Keratinocyte (primary cell): ENCODE data around the gene IL5RA. TPM values are rescaled to one million over a fixed set of nuclear protein-coding genes. Genes with fewer than 3 reads are reported as not detected.

Experiments used
- DNase-seq: peaks from one replicate; pipeline ENCODE4 v3.0.0-alpha.2; 2011; ENCODE audit warnings: low read depth, missing footprints, low spot score
- FAIRE-seq: peaks from 2 replicates; lab custom pipeline; 2011; peaks lifted over from hg19 to GRCh38; lab: Jason Lieb, UNC
- H2AFZ ChIP-seq: 2 replicates; pipeline ENCODE4 v1.6.0; 2012; ENCODE audit warnings: low read length, control low read depth, inconsistent platforms; ENCODE audit not compliant: control insufficient read depth
- H3K27ac ChIP-seq: 2 replicates; pipeline ENCODE4 v1.5.1; 2011; ENCODE audit warnings: low read length; ENCODE audit not compliant: control insufficient read depth, insufficient read depth
- H3K27me3 ChIP-seq: 3 replicates; pipeline ENCODE4 v1.6.0; 2011; ENCODE audit warnings: low read length; ENCODE audit not compliant: control insufficient read depth, insufficient read depth; ENCODE audit errors: extremely low read depth
- H3K36me3 ChIP-seq, 2 experiments: 2 replicates in 1 of 2; 3 replicates in 1 of 2; pipeline ENCODE4 v1.5.1; 2011; ENCODE audit warnings: low read length in 2 of 2, mild to moderate bottlenecking in 1 of 2; ENCODE audit not compliant: control insufficient read depth in 2 of 2, insufficient read depth in 2 of 2; ENCODE audit errors: extremely low read depth in 1 of 2
- H3K4me1 ChIP-seq: 3 replicates; pipeline ENCODE4 v1.5.1; 2011; ENCODE audit warnings: low read length; ENCODE audit not compliant: control insufficient read depth, insufficient read depth; ENCODE audit errors: extremely low read depth
- H3K4me2 ChIP-seq: 3 replicates; pipeline ENCODE4 v1.6.0; 2011; ENCODE audit warnings: low read depth, low read length; ENCODE audit not compliant: control insufficient read depth, insufficient read depth; ENCODE audit errors: extremely low read depth
- H3K4me3 ChIP-seq, 3 experiments: fragments of 200-600 bp in 1 of 3; sonication (generic) in 1 of 3; 2 replicates in 2 of 3; 3 replicates in 1 of 3; pipeline ENCODE4 v1.5.1; 2011 to 2016; ENCODE audit warnings: low read length in 3 of 3, mild to moderate bottlenecking in 3 of 3, control low read depth in 2 of 3, inconsistent platforms in 1 of 3, low read depth in 1 of 3, mixed read lengths in 1 of 3, mixed run types in 1 of 3, moderate library complexity in 1 of 3; ENCODE audit not compliant: control insufficient read depth in 2 of 3, insufficient read depth in 2 of 3; ENCODE audit errors: extremely low read depth in 1 of 3
- H3K79me2 ChIP-seq: 2 replicates; pipeline ENCODE4 v1.6.0; 2012; ENCODE audit warnings: low read length; ENCODE audit not compliant: control insufficient read depth, insufficient read depth
- H3K9ac ChIP-seq: 3 replicates; pipeline ENCODE4 v1.6.0; 2011; ENCODE audit warnings: low read length; ENCODE audit not compliant: control insufficient read depth, insufficient read depth; ENCODE audit errors: extremely low read depth
- H3K9me1 ChIP-seq: 3 replicates; pipeline ENCODE4 v1.6.0; 2011; ENCODE audit warnings: low read length; ENCODE audit not compliant: control insufficient read depth, insufficient read depth; ENCODE audit errors: extremely low read depth
- H3K9me3 ChIP-seq: 2 replicates; pipeline ENCODE4 v1.5.1; 2012; ENCODE audit warnings: low read depth, low read length; ENCODE audit not compliant: control insufficient read depth
- H4K20me1 ChIP-seq: 3 replicates; pipeline ENCODE4 v1.6.0; 2011; ENCODE audit warnings: low read length; ENCODE audit not compliant: control insufficient read depth, insufficient read depth; ENCODE audit errors: extremely low read depth
- EZH2 ChIP-seq: IDR thresholded peaks from one replicate; pipeline ENCODE4 v1.6.1; 2012; ENCODE audit warnings: inconsistent platforms, mild to moderate bottlenecking, low read length, moderate library complexity
- dilution Hi-C: fragments of 300-500 bp; cut with MboI; formaldehyde crosslinking; loops from one replicate; pipeline ENCODE4 v1.7.0; 2020; ENCODE audit warnings: low sequenced_read_pairs; ENCODE audit not compliant: extremely low pct_ligation_motif_present
- polyA plus RNA-seq, 5 experiments: library from polyadenylated mRNA; depleted of rRNA in 3 of 5; stranded (reverse) in 3 of 5; stranded (forward) in 1 of 5; unstranded in 1 of 5; fragments of >200 nt; gene quantifications; 1 replicate in 1 of 5; 2 replicates in 3 of 5; 3 replicates in 1 of 5; pipeline versions ENCODE4 v1.2.1 to v1.2.3, GENCODE V29; 2011 to 2012; ENCODE audit warnings: missing spikeins in 2 of 5, low read depth in 1 of 5, low replicate concordance in 1 of 5
- TF ChIP-seq, protein P1 (sequence below), 3 experiments: IDR thresholded peaks in 1 of 3; conservative IDR thresholded peaks in 1 of 3; optimal IDR thresholded peaks in 1 of 3; 2 replicates in 2 of 3; 3 replicates in 1 of 3; pipeline versions ENCODE3 to v1.5.1; 2011; ENCODE audit warnings: low read length in 3 of 3, mild to moderate bottlenecking in 3 of 3, moderate library complexity in 2 of 3, control low read depth in 1 of 3, inconsistent platforms in 1 of 3; ENCODE audit not compliant: insufficient read depth in 2 of 3; ENCODE audit errors: extremely low read depth in 1 of 3

The IL5RA gene
- polyA plus RNA-seq, 1 donor (not counting 4 experiments of a cell fraction or from before 2014, with no cell fraction given): not detected

DNA sequence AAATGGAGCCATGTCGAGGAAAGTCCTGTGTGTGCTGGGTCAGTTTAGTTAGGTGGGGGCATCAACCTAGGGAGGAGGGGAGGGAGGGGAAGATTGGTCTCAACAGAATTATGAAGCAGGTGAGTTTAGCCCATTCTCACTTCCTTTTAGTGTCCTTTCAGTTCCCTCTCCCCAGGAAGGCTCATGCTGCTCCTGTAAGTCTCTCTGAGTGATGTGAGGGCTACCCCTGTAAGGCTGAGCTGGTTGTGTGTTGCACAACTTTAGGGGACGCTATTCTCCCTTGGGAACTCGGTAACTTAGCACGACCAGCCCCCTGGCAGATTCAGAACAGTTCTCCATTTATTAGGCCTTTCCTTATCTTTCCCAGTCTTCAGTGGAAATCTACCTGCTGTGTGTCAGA lies 21.2 kb downstream of the IL5RA start:
- H3K4me3 ChIP-seq: no peak overlapping the region
- H3K27ac ChIP-seq: no peak overlapping the region
- H3K9ac ChIP-seq: no peak overlapping the region
- FAIRE-seq: no peak
- no peaks in the 10 kb centered on the region for H3K9me3 ChIP-seq
- no peak for DNase-seq
- H3K79me2 ChIP-seq: no peaks in the 10 kb centered on the region
- H3K4me2 ChIP-seq: no peak overlapping the region
- no peaks in the 10 kb centered on the region for H3K4me1 ChIP-seq
- no peaks in the 10 kb centered on the region for H3K36me3 ChIP-seq
- no peaks in the 10 kb centered on the region for H3K27me3 ChIP-seq
- H3K9me1 ChIP-seq: no peaks in the 10 kb centered on the region
- dilution Hi-C loops: no loop called here
- no peaks in the 10 kb centered on the region for H4K20me1 ChIP-seq
- no peak overlapping the region for H2AFZ ChIP-seq
- TF ChIP-seq, protein P1, sequence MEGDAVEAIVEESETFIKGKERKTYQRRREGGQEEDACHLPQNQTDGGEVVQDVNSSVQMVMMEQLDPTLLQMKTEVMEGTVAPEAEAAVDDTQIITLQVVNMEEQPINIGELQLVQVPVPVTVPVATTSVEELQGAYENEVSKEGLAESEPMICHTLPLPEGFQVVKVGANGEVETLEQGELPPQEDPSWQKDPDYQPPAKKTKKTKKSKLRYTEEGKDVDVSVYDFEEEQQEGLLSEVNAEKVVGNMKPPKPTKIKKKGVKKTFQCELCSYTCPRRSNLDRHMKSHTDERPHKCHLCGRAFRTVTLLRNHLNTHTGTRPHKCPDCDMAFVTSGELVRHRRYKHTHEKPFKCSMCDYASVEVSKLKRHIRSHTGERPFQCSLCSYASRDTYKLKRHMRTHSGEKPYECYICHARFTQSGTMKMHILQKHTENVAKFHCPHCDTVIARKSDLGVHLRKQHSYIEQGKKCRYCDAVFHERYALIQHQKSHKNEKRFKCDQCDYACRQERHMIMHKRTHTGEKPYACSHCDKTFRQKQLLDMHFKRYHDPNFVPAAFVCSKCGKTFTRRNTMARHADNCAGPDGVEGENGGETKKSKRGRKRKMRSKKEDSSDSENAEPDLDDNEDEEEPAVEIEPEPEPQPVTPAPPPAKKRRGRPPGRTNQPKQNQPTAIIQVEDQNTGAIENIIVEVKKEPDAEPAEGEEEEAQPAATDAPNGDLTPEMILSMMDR (optimal IDR thresholded peaks at IDR 0.05 in 1 of 3, IDR thresholded peaks at IDR 0.05 in 1 of 3, conservative IDR thresholded peaks at IDR 0.05 in 1 of 3; ENCODE audit: extremely low read depth in 1 of 3, insufficient read depth in 2 of 3, low read length in 3 of 3): no peak
- no peak for TF ChIP-seq EZH2

DNA sequence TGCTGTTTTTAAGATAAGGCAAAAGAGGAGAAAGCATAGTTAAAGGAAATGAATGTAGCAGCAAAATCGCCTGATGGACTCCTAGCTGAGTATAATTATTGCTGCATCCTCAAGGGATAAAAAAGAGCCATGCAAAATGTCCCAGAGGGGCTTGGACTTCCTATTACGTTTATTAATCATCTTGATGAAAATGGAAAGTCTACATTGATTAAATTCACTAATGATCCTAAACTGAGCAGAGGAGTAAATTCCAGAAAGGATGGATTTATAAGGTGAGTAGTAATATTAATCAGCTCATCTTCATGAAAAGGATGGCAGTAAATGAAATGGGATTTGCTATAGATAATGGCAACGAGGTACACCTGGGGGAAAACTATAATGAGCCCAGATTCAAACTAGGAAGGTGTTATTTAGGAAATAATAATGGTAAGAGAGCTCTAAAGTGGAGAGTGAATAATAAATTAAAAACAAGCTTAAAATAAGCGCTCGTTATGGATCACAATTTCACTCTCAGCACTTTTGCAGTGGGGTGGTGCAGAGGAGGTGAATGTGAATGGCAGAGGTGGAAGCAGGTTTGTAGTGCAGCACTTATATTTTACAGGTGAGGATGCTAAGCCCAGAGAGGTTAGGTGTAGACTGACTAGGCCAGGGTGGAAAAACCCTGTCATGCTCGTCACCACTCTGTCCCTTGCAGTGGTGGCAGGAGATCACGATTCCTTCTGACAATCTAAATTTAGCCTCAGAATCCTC lies 22.3 kb downstream of the IL5RA start:
- DNase-seq (no peak), FAIRE-seq (no peak)
- TF ChIP-seq, protein P1 (optimal IDR thresholded peaks at IDR 0.05 in 1 of 3, IDR thresholded peaks at IDR 0.05 in 1 of 3, conservative IDR thresholded peaks at IDR 0.05 in 1 of 3; ENCODE audit: extremely low read depth in 1 of 3, insufficient read depth in 2 of 3, low read length in 3 of 3): no peak
- TF ChIP-seq EZH2: no peak
- H3K9me1 ChIP-seq: no peaks in the 10 kb centered on the region
- no peaks in the 10 kb centered on the region for H3K27me3 ChIP-seq
- H2AFZ ChIP-seq: no peak overlapping the region
- no peak overlapping the region for H3K27ac ChIP-seq
- H3K4me3 ChIP-seq: no peak overlapping the region
- no peaks in the 10 kb centered on the region for H3K4me1 ChIP-seq
- dilution Hi-C loops: no loop called here
- no peak overlapping the region for H3K4me2 ChIP-seq
- H3K36me3 ChIP-seq: no peaks in the 10 kb centered on the region
- H3K79me2 ChIP-seq: no peaks in the 10 kb centered on the region
- H3K9ac ChIP-seq: no peak overlapping the region
- H3K9me3 ChIP-seq: no peaks in the 10 kb centered on the region
- no peaks in the 10 kb centered on the region for H4K20me1 ChIP-seq
